Left ventricle myocardium inferior (tissue), 1 donor: Measurements from ENCODE around the gene CH25H. TPM values are rescaled to one million over a fixed set of nuclear protein-coding genes. Genes with fewer than 3 reads are reported as not detected.

Experiments used
- DNase-seq: peaks from one replicate; pipeline ENCODE4 v3.0.0-alpha.2; 2020
- H3K27ac ChIP-seq: fragments of 200-600 bp; replicated peaks from 2 replicates; pipeline ENCODE4 v1.8.0; 2021
- H3K27me3 ChIP-seq: fragments of 200-600 bp; 2 replicates; pipeline ENCODE4 v1.8.0; 2021; ENCODE audit warnings: low read depth
- H3K36me3 ChIP-seq: fragments of 200-600 bp; 2 replicates; pipeline ENCODE4 v1.8.0; 2021
- H3K4me1 ChIP-seq: fragments of 200-600 bp; 2 replicates; pipeline ENCODE4 v1.8.0; 2021
- H3K4me3 ChIP-seq: fragments of 200-600 bp; 2 replicates; pipeline ENCODE4 v1.8.0; 2021; ENCODE audit warnings: mild to moderate bottlenecking, moderate library complexity
- H3K9me3 ChIP-seq: fragments of 200-600 bp; replicated peaks from 2 replicates; pipeline ENCODE4 v1.8.0; 2021
- intact Hi-C: fragments of 100-400 bp; cut with micrococcal nuclease; formaldehyde crosslinking; loops from one replicate; pipeline ENCODE4 v1.11.0; 2022
- total RNA-seq: library from RNA; stranded (reverse); fragmentation: NEBNext Ultra II Directional; extraction: Animal tissue kit (Norgen Biotek cat#: 25700); gene quantifications from one replicate; pipeline ENCODE4 v1.2.1, GENCODE V29; 2021
- TF ChIP-seq, protein P1 (sequence below): fragments of 200-600 bp; IDR thresholded peaks from 2 replicates; pipeline ENCODE4 v1.8.0; 2021; ENCODE audit warnings: antibody characterized with exemption, mild to moderate bottlenecking, borderline replicate concordance
- donor health status: DM: no; HTN: yes; CAD: no; lungs with severe emphysema.

The CH25H gene
- total RNA-seq, 1 donor from 2014 or later: 0.30 TPM

DNA sequence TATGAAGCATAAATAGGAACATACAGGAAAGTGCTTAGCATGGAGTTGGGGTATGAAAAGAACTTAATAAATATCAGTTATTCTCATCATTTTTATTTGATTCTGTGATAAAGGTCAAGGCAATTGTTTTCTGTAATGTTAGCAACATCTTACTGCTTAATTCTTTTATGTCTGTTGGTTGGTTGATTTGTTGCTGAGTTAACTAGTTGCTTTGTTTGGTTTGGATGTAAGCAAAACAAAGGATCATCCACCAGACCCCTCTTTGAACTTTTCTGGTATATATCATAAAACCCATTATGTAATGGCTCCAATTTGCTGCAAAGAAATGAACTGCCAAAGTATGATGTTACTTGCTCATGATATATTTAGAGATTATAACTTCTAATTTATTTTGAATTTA, 44.5 kb downstream of the CH25H start:
- Histone ChIP-seq H3K27ac (no peak overlapping the region), H3K27me3 (no peaks in the 10 kb centered on the region), H3K36me3 (no peaks in the 10 kb centered on the region), H3K9me3 (no peaks in the 10 kb centered on the region), H3K4me3 (no peak overlapping the region), H3K4me1 (no peaks in the 10 kb centered on the region)
- intact Hi-C loops: no loop called here
- TF ChIP-seq, protein P1, sequence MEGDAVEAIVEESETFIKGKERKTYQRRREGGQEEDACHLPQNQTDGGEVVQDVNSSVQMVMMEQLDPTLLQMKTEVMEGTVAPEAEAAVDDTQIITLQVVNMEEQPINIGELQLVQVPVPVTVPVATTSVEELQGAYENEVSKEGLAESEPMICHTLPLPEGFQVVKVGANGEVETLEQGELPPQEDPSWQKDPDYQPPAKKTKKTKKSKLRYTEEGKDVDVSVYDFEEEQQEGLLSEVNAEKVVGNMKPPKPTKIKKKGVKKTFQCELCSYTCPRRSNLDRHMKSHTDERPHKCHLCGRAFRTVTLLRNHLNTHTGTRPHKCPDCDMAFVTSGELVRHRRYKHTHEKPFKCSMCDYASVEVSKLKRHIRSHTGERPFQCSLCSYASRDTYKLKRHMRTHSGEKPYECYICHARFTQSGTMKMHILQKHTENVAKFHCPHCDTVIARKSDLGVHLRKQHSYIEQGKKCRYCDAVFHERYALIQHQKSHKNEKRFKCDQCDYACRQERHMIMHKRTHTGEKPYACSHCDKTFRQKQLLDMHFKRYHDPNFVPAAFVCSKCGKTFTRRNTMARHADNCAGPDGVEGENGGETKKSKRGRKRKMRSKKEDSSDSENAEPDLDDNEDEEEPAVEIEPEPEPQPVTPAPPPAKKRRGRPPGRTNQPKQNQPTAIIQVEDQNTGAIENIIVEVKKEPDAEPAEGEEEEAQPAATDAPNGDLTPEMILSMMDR: no peak
- DNase-seq: no peak

GRCh38 chr10:89160339-89160738, 46.8 kb downstream of the CH25H start:
- no peak for DNase-seq
- TF ChIP-seq, protein P1: no peak
- intact Hi-C loops: no loop called here
- H3K4me1 ChIP-seq: no peaks in the 10 kb centered on the region
- no peaks in the 10 kb centered on the region for H3K36me3 ChIP-seq
- H3K9me3 ChIP-seq: no peaks in the 10 kb centered on the region
- no peak overlapping the region for H3K4me3 ChIP-seq
- H3K27ac ChIP-seq: no peak overlapping the region
- no peaks in the 10 kb centered on the region for H3K27me3 ChIP-seq

GRCh38 chr10:89159761-89160160, 47.4 kb downstream of the CH25H start:
- TF ChIP-seq, protein P1: no peak
- Histone ChIP-seq H3K4me1 (no peaks in the 10 kb centered on the region), H3K27me3 (no peaks in the 10 kb centered on the region), H3K4me3 (no peak overlapping the region), H3K27ac (no peak overlapping the region), H3K36me3 (no peaks in the 10 kb centered on the region), H3K9me3 (no peaks in the 10 kb centered on the region)
- intact Hi-C loops: no loop called here
- DNase-seq: no peak

- intact Hi-C loops: no loop called here
- Histone ChIP-seq H3K9me3 (no peaks in the 10 kb centered on the region), H3K4me3 (no peak overlapping the region), H3K27ac (no peak overlapping the region), H3K27me3 (no peaks in the 10 kb centered on the region), H3K4me1 (no peaks in the 10 kb centered on the region), H3K36me3 (no peaks in the 10 kb centered on the region)
- DNase-seq: no peak
- TF ChIP-seq, protein P1: no peak
Measured at GRCh38 chr10:89159316-89159715, 47.8 kb downstream of the CH25H start.

DNA sequence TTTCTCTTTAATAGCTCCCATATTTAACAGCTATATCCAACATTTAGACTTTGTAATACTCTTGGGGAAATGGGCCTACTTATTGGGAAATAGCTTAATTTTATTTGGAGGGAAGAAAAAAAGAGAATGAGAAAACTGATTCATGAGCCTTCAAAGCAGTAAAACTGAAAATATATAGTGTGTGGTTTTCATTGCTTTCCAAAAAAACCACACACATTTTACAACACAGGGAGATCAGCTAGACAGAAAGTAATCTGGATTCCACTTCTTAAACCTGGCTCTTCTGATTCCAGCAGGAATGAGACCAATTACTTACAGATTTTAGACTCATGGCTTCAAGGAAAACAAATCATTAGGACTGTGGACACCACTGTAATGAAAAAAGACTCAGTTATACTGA, 48.7 kb downstream of the CH25H start:
- no peaks in the 10 kb centered on the region for H3K4me1 ChIP-seq
- TF ChIP-seq, protein P1: no peak
- no peak for DNase-seq
- intact Hi-C loops: no loop called here
- no peaks in the 10 kb centered on the region for H3K9me3 ChIP-seq
- no peak overlapping the region for H3K4me3 ChIP-seq
- no peaks in the 10 kb centered on the region for H3K27me3 ChIP-seq
- H3K27ac ChIP-seq: no peak overlapping the region
- no peaks in the 10 kb centered on the region for H3K36me3 ChIP-seq
